NB4 (cell line): ENCODE results near the gene NSMCE1.
A peak's percentile ranks its signal among the peaks of the same experiment; 100 is the strongest.
"Not testable (repeated sequence)": the region's sequence is repeated elsewhere in the genome, so short reads cannot be mapped to it uniquely, and the experiment has no call there.

ENCODE experiments used
- DNase-seq: peaks from one replicate; pipeline ENCODE4 v3.0.0; 2010; ENCODE audit warnings: low read depth
- H3K4me3 ChIP-seq: one replicate; pipeline ENCODE4 v1.5.1; 2011; ENCODE audit warnings: mild to moderate bottlenecking, low read depth, low read length, moderate library complexity
- MAX ChIP-seq: IDR thresholded peaks from 2 replicates; pipeline ENCODE4 v1.6.1; 2011; ENCODE audit warnings: low read depth, low read length
- MYC ChIP-seq: IDR thresholded peaks from 2 replicates; pipeline ENCODE4 v1.6.1; 2011; ENCODE audit warnings: low read depth, low read length
- POLR2A ChIP-seq: IDR thresholded peaks from 2 replicates; pipeline ENCODE4 v1.6.1; 2011; ENCODE audit warnings: mild to moderate bottlenecking; ENCODE audit not compliant: insufficient read length; ENCODE audit errors: extremely low read depth
- TF ChIP-seq, protein P1 (sequence below): IDR thresholded peaks from one replicate; pipeline ENCODE4 v1.5.1; 2012; ENCODE audit warnings: low read depth, low read length

NSMCE1 gene

GRCh38 chr16:27273670-27274423 lies 5.3 kb upstream of the NSMCE1 start:
- peak; percentile 17 for DNase-seq
- H3K4me3 ChIP-seq, result no peak overlapping the region
- TF ChIP-seq, protein P1, sequence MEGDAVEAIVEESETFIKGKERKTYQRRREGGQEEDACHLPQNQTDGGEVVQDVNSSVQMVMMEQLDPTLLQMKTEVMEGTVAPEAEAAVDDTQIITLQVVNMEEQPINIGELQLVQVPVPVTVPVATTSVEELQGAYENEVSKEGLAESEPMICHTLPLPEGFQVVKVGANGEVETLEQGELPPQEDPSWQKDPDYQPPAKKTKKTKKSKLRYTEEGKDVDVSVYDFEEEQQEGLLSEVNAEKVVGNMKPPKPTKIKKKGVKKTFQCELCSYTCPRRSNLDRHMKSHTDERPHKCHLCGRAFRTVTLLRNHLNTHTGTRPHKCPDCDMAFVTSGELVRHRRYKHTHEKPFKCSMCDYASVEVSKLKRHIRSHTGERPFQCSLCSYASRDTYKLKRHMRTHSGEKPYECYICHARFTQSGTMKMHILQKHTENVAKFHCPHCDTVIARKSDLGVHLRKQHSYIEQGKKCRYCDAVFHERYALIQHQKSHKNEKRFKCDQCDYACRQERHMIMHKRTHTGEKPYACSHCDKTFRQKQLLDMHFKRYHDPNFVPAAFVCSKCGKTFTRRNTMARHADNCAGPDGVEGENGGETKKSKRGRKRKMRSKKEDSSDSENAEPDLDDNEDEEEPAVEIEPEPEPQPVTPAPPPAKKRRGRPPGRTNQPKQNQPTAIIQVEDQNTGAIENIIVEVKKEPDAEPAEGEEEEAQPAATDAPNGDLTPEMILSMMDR, result no peak
- no peak for TF ChIP-seq MYC
- no peak for TF ChIP-seq MAX
- no peak for TF ChIP-seq POLR2A

GRCh38 chr16:27273330-27273669 lies 4.7 kb upstream of the NSMCE1 start:
- TF ChIP-seq MAX (no peak), MYC (no peak)
- no peak for DNase-seq
- no peak overlapping the region for H3K4me3 ChIP-seq

DNA sequence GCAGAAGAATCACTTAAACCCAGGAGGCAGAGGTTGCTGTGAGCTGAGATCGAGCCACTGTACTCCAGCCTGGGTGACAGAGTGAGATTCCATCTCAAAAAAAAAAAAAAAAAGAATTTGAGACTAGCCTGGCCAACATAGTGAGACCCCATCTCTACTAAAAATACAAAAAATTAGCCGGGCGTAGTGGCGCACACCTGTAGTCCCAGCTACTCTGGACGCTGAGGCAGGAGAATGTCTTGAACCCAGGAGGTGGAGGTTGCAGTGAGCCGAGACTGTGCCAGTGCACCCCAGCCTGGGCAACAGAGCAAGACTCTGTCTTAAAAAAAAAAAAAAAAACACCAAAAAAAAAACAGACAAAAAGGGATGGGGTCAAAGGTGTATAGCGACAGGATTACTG lies 4.1 kb upstream of the NSMCE1 start:
- not testable (repeated sequence) for H3K4me3 ChIP-seq, DNase-seq

DNA sequence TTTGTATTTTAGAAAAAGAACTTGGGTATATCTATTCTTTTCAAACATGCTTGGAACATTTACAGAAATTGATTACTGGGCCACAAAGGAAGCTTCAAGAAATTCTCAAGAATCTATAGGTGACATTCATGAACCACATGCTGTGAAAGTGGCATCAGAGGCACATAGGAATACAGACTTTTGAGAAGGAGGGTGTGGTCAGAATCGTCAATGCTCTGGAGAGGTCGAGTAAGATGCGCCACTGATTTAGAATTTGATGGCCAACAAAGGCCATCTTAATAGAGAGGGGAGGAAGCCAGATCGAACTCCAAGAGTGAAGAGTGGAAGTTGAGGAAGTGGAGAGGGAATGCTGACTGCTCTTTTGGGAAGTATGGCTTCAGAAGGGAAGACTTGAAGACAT lies 3.5 kb upstream of the NSMCE1 start:
- no peak overlapping the region for H3K4me3 ChIP-seq
- TF ChIP-seq, protein P1, result no peak
- TF ChIP-seq MAX (no peak), MYC (no peak), POLR2A (no peak)
- no peak for DNase-seq

DNA sequence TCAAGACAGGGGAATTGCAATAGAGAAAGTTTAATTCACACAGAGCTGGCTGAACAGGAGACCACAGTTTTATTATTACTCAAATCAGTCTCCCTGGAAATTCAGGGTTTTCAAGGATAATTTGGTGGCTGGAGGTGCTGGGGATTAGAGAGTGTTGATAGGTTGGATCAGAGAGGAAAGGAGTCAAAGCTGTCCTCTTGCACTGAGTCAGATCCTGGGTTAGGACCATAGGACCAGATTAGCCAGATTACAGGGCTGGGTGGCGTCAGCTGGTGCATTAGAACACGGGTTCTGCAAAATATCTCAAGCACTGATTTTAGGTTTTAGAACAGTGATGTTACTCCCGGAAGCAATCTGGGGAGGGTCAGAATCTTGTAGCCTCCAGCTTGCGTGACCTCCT lies 1.8 kb upstream of the NSMCE1 start:
- H3K4me3 ChIP-seq, result no peak overlapping the region
- TF ChIP-seq, protein P1, result no peak
- TF ChIP-seq POLR2A, result no peak
- TF ChIP-seq MAX, result no peak
- TF ChIP-seq MYC, result no peak
- no peak for DNase-seq

DNA sequence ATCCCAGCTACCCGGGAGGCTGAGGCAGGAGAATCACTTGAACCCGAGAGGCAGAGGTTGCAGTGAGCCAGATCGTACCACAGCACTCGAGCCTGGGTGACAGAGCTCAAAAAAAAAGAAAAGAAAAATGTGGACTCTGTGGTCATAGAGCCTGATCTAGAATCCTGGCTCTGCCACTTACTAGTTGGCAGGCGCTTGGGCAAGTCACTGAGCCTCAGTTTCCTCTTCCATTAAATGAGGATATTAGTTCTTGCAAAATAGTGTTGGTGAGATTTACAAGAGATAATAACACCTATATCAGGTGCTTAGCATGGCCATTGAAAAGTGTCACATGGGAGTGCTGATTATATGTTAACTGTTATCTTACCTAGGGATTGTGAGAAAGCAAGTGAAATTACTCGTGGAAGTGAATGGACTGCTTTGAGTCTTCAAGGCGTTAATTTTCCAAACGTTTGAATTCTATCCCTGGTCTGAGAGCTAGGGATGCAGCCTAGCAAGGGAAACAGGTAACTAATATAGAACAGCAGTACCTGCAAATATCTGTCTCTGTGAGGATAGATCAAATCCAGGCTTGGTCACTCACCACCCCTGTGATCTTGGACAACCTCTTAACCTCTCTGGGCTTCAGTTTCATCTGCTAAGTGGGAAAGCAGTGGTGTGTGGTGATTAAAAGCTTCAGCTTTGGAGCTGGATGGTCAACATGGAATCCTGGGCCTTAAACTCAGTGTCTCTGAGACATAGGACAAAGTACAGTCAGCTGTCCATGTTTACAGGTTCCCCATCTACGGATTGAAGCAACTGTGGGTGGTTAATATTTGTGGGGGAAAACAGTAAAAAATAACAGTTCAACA lies 953 bp upstream of the NSMCE1 start:
- peak overlapping the region; percentile 68 for H3K4me3 ChIP-seq

More for the DNA sequence above, 953 bp upstream of the NSMCE1 start:
- no peak for DNase-seq
- TF ChIP-seq POLR2A, result no peak
- TF ChIP-seq, protein P1, result no peak
- no peak for TF ChIP-seq MAX
- no peak for TF ChIP-seq MYC
